Articular chondrocyte of knee joint (primary cell): ENCODE results near the gene RADX. TPM values are rescaled to one million over a fixed set of nuclear protein-coding genes. Genes with fewer than 3 reads are reported as not detected.

Source experiments
- small RNA-seq: library from RNA; depleted of rRNA; stranded (forward); fragments of <200 nt; gene quantifications from one replicate; pipeline ENCODE3, GENCODE V24; 2012
- total RNA-seq: library from RNA; depleted of rRNA; stranded (reverse); fragments of >200 nt; gene quantifications from 2 replicates; pipeline ENCODE4 v1.2.3, GENCODE V29; 2012

RADX gene
- total RNA-seq, result 0.26 and 1.1 TPM in 2 replicates

GRCh38 chrX:106611679-106612392 lies at the start of gene RADX:
Gene RADX (plus strand): TSS chrX:106611978. CDS start chrX:106612081, 103 bp downstream.

GRCh38 chrX:106726485-106727437 lies 115.0 kb downstream of the RADX start, which contains the start of gene RNF128:
Gene RNF128 (plus strand): TSS chrX:106726701. CDS start chrX:106726914, 213 bp downstream.

Small RNA genes lying within 50 kb of the gene (small RNA-seq; reads per million reads assigned to genes)
- gene AL590808.1 (not detected), gene MIR548AN (not detected)

Other genes with a start within 250 kb of the RADX start
- gene RNF128, start 114.7 kb downstream of the RADX start, total RNA-seq, result not detected in 2 replicates
- 17.1 and 17.9 TPM in 2 replicates for gene TBC1D8B, start 190.7 kb downstream of the RADX start, total RNA-seq